Caki2 (cell line): Measurements from ENCODE around the gene DNAJB5. TPM values are rescaled to one million over a fixed set of nuclear protein-coding genes. Genes with fewer than 3 reads are reported as not detected.

Experiments used
- DNase-seq: peaks from one replicate; pipeline ENCODE4 v3.0.0-alpha.2; 2015; ENCODE audit warnings: low read depth
- in situ Hi-C: cut with HindIII; loops from 2 replicates; pipeline ENCODE4 v1.10.0; 2016; ENCODE audit warnings: low sequenced_read_pairs, low pct_unique_long_range_greater_than_20kb, mixed read lengths
- total RNA-seq: library from RNA; depleted of rRNA; stranded (reverse); fragments of >200 nt; shearing (Covaris generic); gene quantifications from 2 replicates; pipeline ENCODE4 v1.2.3, GENCODE V29; 2014; ENCODE audit warnings: low replicate concordance; rRNA removed

Gene DNAJB5
- total RNA-seq, 1 experiment from 2014 or later: 0.20 TPM

- no peak for DNase-seq
- in situ Hi-C loops: no loop called here
These were observed 40.3 kb downstream of the DNAJB5 start for GRCh38 chr9:35029852-35030251.

- in situ Hi-C loops: no loop called here
- DNase-seq: no peak
These were observed 43.6 kb downstream of the DNAJB5 start for GRCh38 chr9:35033101-35033500.

GRCh38 chr9:35035851-35036701 lies 46.5 kb downstream of the DNAJB5 start:
- in situ Hi-C loops: no loop called here
- no peak for DNase-seq

- DNase-seq: no peak
- in situ Hi-C loops: no loop called here
These were observed 52.6 kb downstream of the DNAJB5 start for GRCh38 chr9:35042081-35042604.

- DNase-seq: no peak
- in situ Hi-C loops: no loop called here
These were observed 53.5 kb downstream of the DNAJB5 start for GRCh38 chr9:35042891-35043545.

GRCh38 chr9:35044071-35044470 lies 54.5 kb downstream of the DNAJB5 start:
- no peak for DNase-seq

More at GRCh38 chr9:35044071-35044470, 54.5 kb downstream of the DNAJB5 start:
- in situ Hi-C loops: no loop called here

Other genes starting within 250 kb of the DNAJB5 start
- gene PHF24, start 31.5 kb upstream of the DNAJB5 start, total RNA-seq: 0.07 and 0.20 TPM in 2 replicates
- 118 and 136 TPM in 2 replicates for gene VCP, start 82.9 kb downstream of the DNAJB5 start, total RNA-seq
- 36.1 and 53.0 TPM in 2 replicates for gene FANCG, start 90.2 kb downstream of the DNAJB5 start, total RNA-seq
- gene PIGO, start 106.8 kb downstream of the DNAJB5 start, total RNA-seq: 15.8 and 25.2 TPM in 2 replicates
- gene STOML2, start 113.4 kb downstream of the DNAJB5 start, total RNA-seq: 187 and 211 TPM in 2 replicates
- gene ATOSB, start 126.1 kb downstream of the DNAJB5 start, total RNA-seq: 4.1 and 6.4 TPM in 2 replicates
- 1.4 and 1.6 TPM in 2 replicates for gene UNC13B, start 172.3 kb downstream of the DNAJB5 start, total RNA-seq